SK-N-SH (cell line): ENCODE data around the gene PPP4C. TPM values are rescaled to one million over a fixed set of nuclear protein-coding genes. Genes with fewer than 3 reads are reported as not detected.

Experiments used
- CTCF ChIA-PET: fragments of 300-600, 350-600 bp; formaldehyde crosslinking; extraction: SDS; loops from one replicate; lab custom pipeline; 2021; lab: Yijun Ruan, JAX
- POLR2A ChIA-PET: fragments of 350-600 bp; sonication (Branson Sonifier 250); formaldehyde crosslinking; extraction: SDS; loops from one replicate; lab custom pipeline; 2020; ENCODE audit warnings: antibody characterized with exemption, inconsistent platforms; lab: Yijun Ruan, JAX
- DNase-seq: peaks from one replicate; pipeline ENCODE4 v3.0.0; 2012
- H2AFZ ChIP-seq: fragments of 200-600 bp; sonication (generic); 2 replicates; pipeline ENCODE4 v1.8.1; 2016; ENCODE audit warnings: antibody characterized with exemption, mild to moderate bottlenecking, low read depth
- H3F3A ChIP-seq: fragments of 200-600 bp; sonication (generic); replicated peaks from 2 replicates; pipeline ENCODE3; 2016; ENCODE audit warnings: antibody characterized with exemption, mild to moderate bottlenecking; ENCODE audit not compliant: insufficient read depth
- H3K27ac ChIP-seq, 2 experiments: fragments of 200-500 bp in 1 of 2; fragments of 200-600 bp in 1 of 2; sonication (Bioruptor generic) in 1 of 2; sonication (generic), shearing (Covaris generic) in 1 of 2; 2 replicates each; pipeline versions ENCODE4 v1.5.1 to v1.6.1; 2014 to 2016; ENCODE audit warnings: low read depth in 2 of 2, inconsistent platforms in 1 of 2, low read length in 1 of 2, mild to moderate bottlenecking in 1 of 2, mixed read lengths in 1 of 2
- H3K27me3 ChIP-seq: fragments of 200-600 bp; sonication (generic), shearing (Covaris generic); 2 replicates; pipeline ENCODE4 v1.6.1; 2016; ENCODE audit warnings: mixed run types; ENCODE audit not compliant: insufficient read depth
- H3K36me3 ChIP-seq, 2 experiments: fragments of 200-500 bp in 1 of 2; fragments of 200-600 bp in 1 of 2; sonication (Bioruptor generic) in 1 of 2; sonication (generic) in 1 of 2; replicated peaks in 1 of 2; 2 replicates each; pipeline versions ENCODE3 to v1.5.1; 2014 to 2016; ENCODE audit warnings: low read length in 1 of 2, mild to moderate bottlenecking in 1 of 2; ENCODE audit not compliant: insufficient read depth in 2 of 2, control insufficient read depth in 1 of 2
- H3K4me1 ChIP-seq, 2 experiments: fragments of 200-500 bp in 1 of 2; fragments of 200-600 bp in 1 of 2; sonication (Bioruptor generic) in 1 of 2; sonication (generic), shearing (Covaris generic) in 1 of 2; 2 replicates each; pipeline versions ENCODE4 v1.5.1 to v1.6.1; 2014 to 2016; ENCODE audit warnings: low read depth in 1 of 2, low read length in 1 of 2, mixed run types in 1 of 2; ENCODE audit not compliant: insufficient read depth in 2 of 2, control insufficient read depth in 1 of 2
- H3K4me2 ChIP-seq: fragments of 200-600 bp; sonication (generic), shearing (Covaris generic); 2 replicates; pipeline ENCODE4 v1.6.1; 2017; ENCODE audit warnings: mixed run types
- H3K4me3 ChIP-seq, 2 experiments: fragments of 200-500 bp in 1 of 2; fragments of 200-600 bp in 1 of 2; sonication (Bioruptor generic) in 1 of 2; sonication (generic), shearing (Covaris generic) in 1 of 2; 2 replicates each; pipeline versions ENCODE4 v1.5.1 to v1.8.1; 2014 to 2016; ENCODE audit warnings: low read depth in 2 of 2, inconsistent platforms in 1 of 2, low read length in 1 of 2, mild to moderate bottlenecking in 1 of 2, mixed read lengths in 1 of 2, moderate library complexity in 1 of 2
- H3K79me2 ChIP-seq: fragments of 200-600 bp; sonication (generic); 2 replicates; pipeline ENCODE4 v1.8.1; 2017; ENCODE audit warnings: mild to moderate bottlenecking; ENCODE audit not compliant: insufficient read depth
- H3K9ac ChIP-seq: fragments of 200-600 bp; sonication (generic); 2 replicates; pipeline ENCODE4 v1.6.1; 2017; ENCODE audit warnings: mixed run types
- H3K9me2 ChIP-seq: fragments of 200-600 bp; sonication (generic); 2 replicates; pipeline ENCODE4 v1.6.1; 2017; ENCODE audit warnings: mixed run types
- H3K9me3 ChIP-seq: fragments of 200-600 bp; sonication (generic); 2 replicates; pipeline ENCODE4 v1.6.1; 2017; ENCODE audit warnings: mixed run types, mild to moderate bottlenecking, moderate library complexity
- H4K20me1 ChIP-seq: fragments of 200-600 bp; sonication (generic); 2 replicates; pipeline ENCODE4 v1.6.1; 2017; ENCODE audit warnings: mild to moderate bottlenecking, mixed run types; ENCODE audit not compliant: insufficient read depth
- CTCF ChIP-seq: fragments of 200-600 bp; sonication (generic); IDR thresholded peaks from 2 replicates; pipeline ENCODE4 v1.6.1; 2017; ENCODE audit warnings: antibody characterized with exemption, mild to moderate bottlenecking, moderate library complexity
- ELF1 ChIP-seq: IDR thresholded peaks from 2 replicates; pipeline ENCODE4 v1.4.0; 2012
- FOXJ3 ChIP-seq: sonication (generic); formaldehyde crosslinking; IDR thresholded peaks from 2 replicates; pipeline ENCODE4 v1.5.1; 2020; ENCODE audit warnings: mild to moderate bottlenecking, missing genetic modification reagents
- GATA2 ChIP-seq: sonication (generic); formaldehyde crosslinking; IDR thresholded peaks from 2 replicates; pipeline ENCODE4 v1.5.0; 2020; ENCODE audit warnings: mild to moderate bottlenecking, missing genetic modification reagents
- MEF2A ChIP-seq: IDR thresholded peaks from 2 replicates; pipeline ENCODE4 v1.4.0; 2012; ENCODE audit warnings: low read depth, borderline replicate concordance
- RAD21 ChIP-seq: IDR thresholded peaks from 2 replicates; pipeline ENCODE4 v1.6.1; 2012; ENCODE audit warnings: mild to moderate bottlenecking, low read length
- RCOR1 ChIP-seq: fragments of 150-350 bp; IDR thresholded peaks from 2 replicates; pipeline ENCODE4 v1.6.1; 2017; ENCODE audit warnings: antibody characterized with exemption, low read length
- SMC3 ChIP-seq: IDR thresholded peaks from 2 replicates; pipeline ENCODE4 v1.6.1; 2012; ENCODE audit warnings: low read depth, low read length, improper control_type of control experiment
- WGBS: methylation state at CpG from one replicate; pipeline ENCODE4 v1.1.6; 2017; ENCODE audit warnings: low lambda C conversion rate; 5-methylcytosine and 5-hydroxymethylcytosine counted together
- polyA plus RNA-seq, 3 experiments: library from polyadenylated mRNA; depleted of rRNA; stranded (reverse); fragments of >200 nt; gene quantifications; 2 replicates each; pipeline ENCODE4 v1.2.3, GENCODE V29; 2012
- TF ChIP-seq, protein P1 (sequence below): fragments of 150-350 bp; IDR thresholded peaks from 2 replicates; pipeline ENCODE4 v1.6.1; 2017; ENCODE audit warnings: antibody characterized with exemption, low read length, low read depth, borderline replicate concordance
- TF ChIP-seq, protein P2 (sequence below): IDR thresholded peaks from 2 replicates; pipeline ENCODE4 v1.4.0; 2012; ENCODE audit warnings: low read depth, borderline replicate concordance

The PPP4C gene
- polyA plus RNA-seq, 1 of the 3 experiments (the other 2 are of a cell fraction) = 339 TPM

DNA sequence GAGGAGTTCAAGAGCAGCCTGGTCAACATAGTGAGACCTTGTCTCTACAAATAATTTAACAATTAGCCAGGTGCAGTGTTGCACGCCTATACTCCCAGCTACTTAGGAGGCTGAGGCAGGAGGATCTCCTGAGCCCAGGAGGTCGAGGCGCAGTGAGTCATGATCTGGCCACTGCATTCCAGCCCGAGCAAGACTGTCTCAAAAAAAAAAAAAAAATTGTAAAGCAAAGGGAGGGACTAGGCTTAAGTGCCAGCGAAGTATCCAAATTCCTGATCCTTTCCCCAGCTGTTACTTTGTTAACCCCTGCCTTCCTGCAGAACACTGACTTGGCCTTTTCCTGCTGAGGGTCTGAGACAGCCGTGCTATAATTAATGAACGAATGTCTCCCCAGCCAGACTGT lies 34.9 kb downstream of the PPP4C start (continued):
- TF ChIP-seq MEF2A (no peak), GATA2 (CRISPR knock-in tag) (no peak)
- TF ChIP-seq, protein P1, sequence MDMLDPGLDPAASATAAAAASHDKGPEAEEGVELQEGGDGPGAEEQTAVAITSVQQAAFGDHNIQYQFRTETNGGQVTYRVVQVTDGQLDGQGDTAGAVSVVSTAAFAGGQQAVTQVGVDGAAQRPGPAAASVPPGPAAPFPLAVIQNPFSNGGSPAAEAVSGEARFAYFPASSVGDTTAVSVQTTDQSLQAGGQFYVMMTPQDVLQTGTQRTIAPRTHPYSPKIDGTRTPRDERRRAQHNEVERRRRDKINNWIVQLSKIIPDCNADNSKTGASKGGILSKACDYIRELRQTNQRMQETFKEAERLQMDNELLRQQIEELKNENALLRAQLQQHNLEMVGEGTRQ = no peak

GRCh38 chr16:30112197-30113030 lies 36.6 kb downstream of the PPP4C start:
- no peak overlapping the region for H3K9ac ChIP-seq
- H2AFZ ChIP-seq = no peak overlapping the region
- CTCF ChIA-PET = interaction anchor here (0.6 to 6.1 kb wide), 22 partner anchors 9 to 789 kb away, joined by 3 to 49 read pairs (median 4); partner anchors contain the start of genes ALDOA, CORO1A, MAPK3 and TBX6

More at GRCh38 chr16:30112197-30113030, 36.6 kb downstream of the PPP4C start:
- Histone ChIP-seq H3K4me2 (no peak overlapping the region), H3K79me2 (no peaks in the 10 kb centered on the region), H3K27me3 (no peaks in the 10 kb centered on the region), H3F3A (peaks cover 2% of the 10 kb centered on the region), H3K36me3 (peaks cover 2 to 13% of the 10 kb centered on the region in 2 experiments), H3K4me3 (no peak overlapping the region), H3K9me3 (no peaks in the 10 kb centered on the region), H4K20me1 (no peaks in the 10 kb centered on the region), H3K27ac (no peak overlapping the region), H3K4me1 (peaks cover 5 to 6% of the 10 kb centered on the region in 2 experiments; a peak in 1 of 4 replicates), H3K9me2 (no peaks in the 10 kb centered on the region)
- POLR2A ChIA-PET = no interaction called here
- 76% methylated on average over 13 of the region's 29 CpGs for WGBS
- DNase-seq = peak; percentile 87
- TF ChIP-seq, protein P2, sequence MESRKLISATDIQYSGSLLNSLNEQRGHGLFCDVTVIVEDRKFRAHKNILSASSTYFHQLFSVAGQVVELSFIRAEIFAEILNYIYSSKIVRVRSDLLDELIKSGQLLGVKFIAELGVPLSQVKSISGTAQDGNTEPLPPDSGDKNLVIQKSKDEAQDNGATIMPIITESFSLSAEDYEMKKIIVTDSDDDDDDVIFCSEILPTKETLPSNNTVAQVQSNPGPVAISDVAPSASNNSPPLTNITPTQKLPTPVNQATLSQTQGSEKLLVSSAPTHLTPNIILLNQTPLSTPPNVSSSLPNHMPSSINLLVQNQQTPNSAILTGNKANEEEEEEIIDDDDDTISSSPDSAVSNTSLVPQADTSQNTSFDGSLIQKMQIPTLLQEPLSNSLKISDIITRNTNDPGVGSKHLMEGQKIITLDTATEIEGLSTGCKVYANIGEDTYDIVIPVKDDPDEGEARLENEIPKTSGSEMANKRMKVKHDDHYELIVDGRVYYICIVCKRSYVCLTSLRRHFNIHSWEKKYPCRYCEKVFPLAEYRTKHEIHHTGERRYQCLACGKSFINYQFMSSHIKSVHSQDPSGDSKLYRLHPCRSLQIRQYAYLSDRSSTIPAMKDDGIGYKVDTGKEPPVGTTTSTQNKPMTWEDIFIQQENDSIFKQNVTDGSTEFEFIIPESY = 0 out of 2 replicates have a peak, but pooled peaks have one; percentile 38
- no peak for TF ChIP-seq ELF1
- peak; percentile 65 for TF ChIP-seq CTCF
- peak; percentile 54 for TF ChIP-seq SMC3
- TF ChIP-seq FOXJ3 (CRISPR knock-in tag) = no peak
- no peak for TF ChIP-seq RCOR1
- peak; percentile 75 for TF ChIP-seq RAD21
